Measurements from ENCODE around the gene GKN2.

DNA sequence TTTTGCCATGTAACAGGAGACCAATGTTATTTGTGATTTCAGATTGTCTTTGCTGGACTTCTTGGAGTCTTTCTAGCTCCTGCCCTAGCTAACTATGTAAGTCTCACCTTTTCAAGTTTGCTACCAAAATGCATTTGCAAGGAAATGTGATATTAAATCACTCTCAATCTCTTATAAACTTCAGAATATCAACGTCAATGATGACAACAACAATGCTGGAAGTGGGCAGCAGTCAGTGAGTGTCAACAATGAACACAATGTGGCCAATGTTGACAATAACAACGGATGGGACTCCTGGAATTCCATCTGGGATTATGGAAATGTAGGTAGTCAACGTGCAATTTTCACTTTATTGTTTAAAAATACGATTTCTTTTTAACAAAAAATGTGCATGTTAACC lies 24.8 kb upstream of the GKN2 start:
- TF ChIP-seq, protein P1, sequence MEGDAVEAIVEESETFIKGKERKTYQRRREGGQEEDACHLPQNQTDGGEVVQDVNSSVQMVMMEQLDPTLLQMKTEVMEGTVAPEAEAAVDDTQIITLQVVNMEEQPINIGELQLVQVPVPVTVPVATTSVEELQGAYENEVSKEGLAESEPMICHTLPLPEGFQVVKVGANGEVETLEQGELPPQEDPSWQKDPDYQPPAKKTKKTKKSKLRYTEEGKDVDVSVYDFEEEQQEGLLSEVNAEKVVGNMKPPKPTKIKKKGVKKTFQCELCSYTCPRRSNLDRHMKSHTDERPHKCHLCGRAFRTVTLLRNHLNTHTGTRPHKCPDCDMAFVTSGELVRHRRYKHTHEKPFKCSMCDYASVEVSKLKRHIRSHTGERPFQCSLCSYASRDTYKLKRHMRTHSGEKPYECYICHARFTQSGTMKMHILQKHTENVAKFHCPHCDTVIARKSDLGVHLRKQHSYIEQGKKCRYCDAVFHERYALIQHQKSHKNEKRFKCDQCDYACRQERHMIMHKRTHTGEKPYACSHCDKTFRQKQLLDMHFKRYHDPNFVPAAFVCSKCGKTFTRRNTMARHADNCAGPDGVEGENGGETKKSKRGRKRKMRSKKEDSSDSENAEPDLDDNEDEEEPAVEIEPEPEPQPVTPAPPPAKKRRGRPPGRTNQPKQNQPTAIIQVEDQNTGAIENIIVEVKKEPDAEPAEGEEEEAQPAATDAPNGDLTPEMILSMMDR (IDR thresholded peaks at IDR 0.05) = no peak
- no peak for TF ChIP-seq POLR2AphosphoS5 (IDR thresholded peaks at IDR 0.05)
